HEK293 (cell line): ENCODE measurements around the gene COL4A1.

Source experiments
- CTCF ChIA-PET: fragments of 350-600 bp; formaldehyde crosslinking; extraction: SDS; loops from one replicate; lab custom pipeline; 2021; ENCODE audit warnings: antibody characterized with exemption; lab: Yijun Ruan, JAX
- POLR2A ChIA-PET: fragments of 300-600 bp; formaldehyde crosslinking; extraction: SDS; loops from one replicate; lab custom pipeline; 2020; ENCODE audit warnings: antibody characterized with exemption, inconsistent platforms; lab: Yijun Ruan, JAX
- H3K27ac ChIP-seq: fragments of 200-500 bp; sonication (Bioruptor generic); 2 replicates; pipeline ENCODE4 v1.5.1; 2014; ENCODE audit warnings: low read depth, low read length, control low read depth, inconsistent platforms; ENCODE audit errors: extremely low read depth
- H3K36me3 ChIP-seq, 2 experiments: fragments of 200-500 bp in 1 of 2; sonication (Bioruptor generic) in 1 of 2; 1 replicate in 1 of 2; 2 replicates in 1 of 2; pipeline ENCODE4 v1.5.1; 2014 to 2017; ENCODE audit warnings: inconsistent platforms in 2 of 2, low read length in 2 of 2; ENCODE audit not compliant: control insufficient read depth in 2 of 2, insufficient read depth in 1 of 2
- H3K4me1 ChIP-seq: fragments of 200-500 bp; sonication (Bioruptor generic); 2 replicates; pipeline ENCODE4 v1.5.1; 2014; ENCODE audit warnings: mild to moderate bottlenecking, low read length, inconsistent platforms; ENCODE audit not compliant: control insufficient read depth, insufficient read depth
- H3K4me3 ChIP-seq: 2 replicates; pipeline ENCODE4 v1.5.1; 2011; ENCODE audit warnings: low read depth, mild to moderate bottlenecking, control low read depth, low read length, moderate library complexity
- H3K9me3 ChIP-seq: fragments of 200-500 bp; sonication (Bioruptor generic); 2 replicates; pipeline ENCODE4 v1.5.1; 2014; ENCODE audit warnings: low read depth, low read length, inconsistent platforms; ENCODE audit not compliant: control insufficient read depth, insufficient read depth
- EGR2 ChIP-seq: fragments of 450-650 bp; formaldehyde crosslinking; IDR thresholded peaks from 2 replicates; pipeline ENCODE4 v1.5.1; 2016; ENCODE audit warnings: low read depth, missing biosample characterization, missing genetic modification characterization
- GLIS1 ChIP-seq: fragments of 450-650 bp; formaldehyde crosslinking; IDR thresholded peaks from 2 replicates; pipeline ENCODE4 v1.5.1; 2016; ENCODE audit warnings: missing biosample characterization, missing genetic modification characterization
- MYNN ChIP-seq: fragments of 450-650 bp; formaldehyde crosslinking; IDR thresholded peaks from 2 replicates; pipeline ENCODE4 v1.5.1; 2016; ENCODE audit warnings: missing biosample characterization, missing genetic modification characterization, borderline replicate concordance
- TSHZ1 ChIP-seq: fragments of 450-650 bp; formaldehyde crosslinking; IDR thresholded peaks from 2 replicates; pipeline ENCODE4 v1.5.1; 2016; ENCODE audit warnings: missing biosample characterization, missing genetic modification characterization, borderline replicate concordance
- ZFHX2 ChIP-seq: fragments of 450-650 bp; formaldehyde crosslinking; conservative IDR thresholded peaks from 2 replicates; pipeline ENCODE4 v1.5.1; 2016; ENCODE audit warnings: missing biosample characterization, missing genetic modification characterization
- ZFP3 ChIP-seq: fragments of 450-650 bp; formaldehyde crosslinking; IDR thresholded peaks from 2 replicates; pipeline ENCODE4 v1.5.1; 2016; ENCODE audit warnings: low read depth, missing biosample characterization, missing genetic modification characterization
- ZNF214 ChIP-seq: fragments of 450-650 bp; formaldehyde crosslinking; IDR thresholded peaks from 2 replicates; pipeline ENCODE4 v1.5.1; 2017; ENCODE audit warnings: missing biosample characterization, mild to moderate bottlenecking, missing genetic modification characterization, borderline replicate concordance
- ZNF292 ChIP-seq: fragments of 450-650 bp; formaldehyde crosslinking; IDR thresholded peaks from 2 replicates; pipeline ENCODE4 v1.5.1; 2016; ENCODE audit warnings: low read depth, missing biosample characterization, missing genetic modification characterization, borderline replicate concordance
- ZNF473 ChIP-seq: fragments of 450-650 bp; formaldehyde crosslinking; IDR thresholded peaks from 2 replicates; pipeline ENCODE4 v1.5.1; 2017; ENCODE audit warnings: missing biosample characterization, missing genetic modification characterization
- ZNF513 ChIP-seq: fragments of 450-650 bp; IDR thresholded peaks from 2 replicates; pipeline ENCODE4 v1.5.1; 2018; ENCODE audit warnings: missing biosample characterization, missing genetic modification characterization
- ZNF544 ChIP-seq: fragments of 450-650 bp; formaldehyde crosslinking; IDR thresholded peaks from 2 replicates; pipeline ENCODE4 v1.5.0; 2017; ENCODE audit warnings: missing biosample characterization, missing genetic modification characterization
- ZNF571 ChIP-seq: fragments of 450-650 bp; formaldehyde crosslinking; IDR thresholded peaks from 2 replicates; pipeline ENCODE4 v1.5.0; 2017; ENCODE audit warnings: missing biosample characterization, missing genetic modification characterization
- ZNF600 ChIP-seq: fragments of 450-650 bp; formaldehyde crosslinking; IDR thresholded peaks from 2 replicates; pipeline ENCODE4 v1.5.1; 2016; ENCODE audit warnings: missing biosample characterization, missing genetic modification characterization
- ZNF629 ChIP-seq: fragments of 450-650 bp; formaldehyde crosslinking; IDR thresholded peaks from 2 replicates; pipeline ENCODE4 v1.5.1; 2017; ENCODE audit warnings: missing biosample characterization, missing genetic modification characterization
- ZNF654 ChIP-seq: fragments of 450-650 bp; formaldehyde crosslinking; IDR thresholded peaks from 2 replicates; pipeline ENCODE4 v1.5.1; 2016; ENCODE audit warnings: low read depth, missing biosample characterization, missing genetic modification characterization
- ZNF701 ChIP-seq: fragments of 450-650 bp; formaldehyde crosslinking; IDR thresholded peaks from 2 replicates; pipeline ENCODE4 v1.5.1; 2016; ENCODE audit warnings: missing biosample characterization, missing genetic modification characterization
- ZNF777 ChIP-seq: fragments of 450-650 bp; formaldehyde crosslinking; IDR thresholded peaks from 2 replicates; pipeline ENCODE4 v1.5.1; 2017; ENCODE audit warnings: missing biosample characterization, missing genetic modification characterization, borderline replicate concordance
- TF ChIP-seq, protein P1 (sequence below): fragments of 450-650 bp; formaldehyde crosslinking; IDR thresholded peaks from 2 replicates; pipeline ENCODE4 v1.5.1; 2016; ENCODE audit warnings: missing biosample characterization, missing genetic modification characterization, borderline replicate concordance
- TF ChIP-seq, protein P2 (sequence below): fragments of 450-650 bp; formaldehyde crosslinking; IDR thresholded peaks from 2 replicates; pipeline ENCODE4 v1.5.1; 2016; ENCODE audit warnings: missing biosample characterization, missing genetic modification characterization, low read depth
- TF ChIP-seq, protein P3 (sequence below): fragments of 450-650 bp; formaldehyde crosslinking; IDR thresholded peaks from 2 replicates; pipeline ENCODE4 v1.5.1; 2017; ENCODE audit warnings: missing biosample characterization, missing genetic modification characterization

Gene COL4A1

DNA sequence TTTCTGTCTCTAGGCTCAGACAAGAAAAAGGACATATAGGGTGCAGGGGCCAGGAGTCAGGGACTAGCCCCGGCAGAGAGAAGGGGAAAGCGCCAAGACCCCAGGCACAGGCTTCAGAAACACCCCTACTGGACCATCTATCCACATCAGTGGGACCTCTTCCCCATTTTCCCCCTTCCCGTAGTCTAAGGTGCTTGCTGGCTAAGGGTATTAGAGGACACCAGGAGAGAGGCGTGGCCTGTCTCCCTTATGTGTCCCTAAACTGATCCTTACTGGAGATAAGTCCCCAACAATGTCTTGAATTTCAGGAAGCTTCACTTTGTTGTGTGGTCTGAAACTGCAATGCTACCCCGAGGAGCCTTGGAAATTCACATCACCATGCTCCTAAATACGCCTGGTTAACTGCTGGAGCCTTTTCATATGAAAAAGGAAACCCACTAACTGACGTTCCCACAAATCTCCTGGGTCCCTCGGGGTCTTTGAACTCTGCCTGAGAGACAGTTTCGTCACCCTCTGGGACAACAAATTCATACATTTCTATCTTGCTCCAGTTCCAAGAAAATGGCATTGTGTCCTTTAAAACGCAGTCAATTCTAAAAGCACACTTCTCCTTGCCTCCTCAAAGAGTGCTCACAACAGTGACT lies 197.7 kb downstream of the COL4A1 start:
- POLR2A ChIA-PET: no interaction called here
- H3K4me1 ChIP-seq: no peaks in the 10 kb centered on the region
- no peaks in the 10 kb centered on the region for H3K9me3 ChIP-seq
- no peak overlapping the region for H3K4me3 ChIP-seq
- CTCF ChIA-PET: interaction anchor here (0.5 to 1.0 kb wide), 3 partner anchors 324 to 1317 kb away, joined by 3 to 5 read pairs (median 3); no protein-coding TSS in a partner anchor
- TF ChIP-seq, protein P1, sequence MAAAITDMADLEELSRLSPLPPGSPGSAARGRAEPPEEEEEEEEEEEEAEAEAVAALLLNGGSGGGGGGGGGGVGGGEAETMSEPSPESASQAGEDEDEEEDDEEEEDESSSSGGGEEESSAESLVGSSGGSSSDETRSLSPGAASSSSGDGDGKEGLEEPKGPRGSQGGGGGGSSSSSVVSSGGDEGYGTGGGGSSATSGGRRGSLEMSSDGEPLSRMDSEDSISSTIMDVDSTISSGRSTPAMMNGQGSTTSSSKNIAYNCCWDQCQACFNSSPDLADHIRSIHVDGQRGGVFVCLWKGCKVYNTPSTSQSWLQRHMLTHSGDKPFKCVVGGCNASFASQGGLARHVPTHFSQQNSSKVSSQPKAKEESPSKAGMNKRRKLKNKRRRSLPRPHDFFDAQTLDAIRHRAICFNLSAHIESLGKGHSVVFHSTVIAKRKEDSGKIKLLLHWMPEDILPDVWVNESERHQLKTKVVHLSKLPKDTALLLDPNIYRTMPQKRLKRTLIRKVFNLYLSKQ (tag by site-specific recombination): no peak
- TF ChIP-seq ZNF544 (tag by site-specific recombination) (no peak), ZNF513 (no peak), ZNF701 (tag by site-specific recombination) (no peak), MYNN (tag by site-specific recombination) (no peak), ZNF777 (tag by site-specific recombination) (no peak), ZNF292 (tag by site-specific recombination) (no peak), ZNF214 (no peak)
- TF ChIP-seq, protein P2, sequence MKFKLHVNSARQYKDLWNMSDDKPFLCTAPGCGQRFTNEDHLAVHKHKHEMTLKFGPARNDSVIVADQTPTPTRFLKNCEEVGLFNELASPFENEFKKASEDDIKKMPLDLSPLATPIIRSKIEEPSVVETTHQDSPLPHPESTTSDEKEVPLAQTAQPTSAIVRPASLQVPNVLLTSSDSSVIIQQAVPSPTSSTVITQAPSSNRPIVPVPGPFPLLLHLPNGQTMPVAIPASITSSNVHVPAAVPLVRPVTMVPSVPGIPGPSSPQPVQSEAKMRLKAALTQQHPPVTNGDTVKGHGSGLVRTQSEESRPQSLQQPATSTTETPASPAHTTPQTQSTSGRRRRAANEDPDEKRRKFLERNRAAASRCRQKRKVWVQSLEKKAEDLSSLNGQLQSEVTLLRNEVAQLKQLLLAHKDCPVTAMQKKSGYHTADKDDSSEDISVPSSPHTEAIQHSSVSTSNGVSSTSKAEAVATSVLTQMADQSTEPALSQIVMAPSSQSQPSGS (tag by site-specific recombination): no peak
- TF ChIP-seq, protein P3, sequence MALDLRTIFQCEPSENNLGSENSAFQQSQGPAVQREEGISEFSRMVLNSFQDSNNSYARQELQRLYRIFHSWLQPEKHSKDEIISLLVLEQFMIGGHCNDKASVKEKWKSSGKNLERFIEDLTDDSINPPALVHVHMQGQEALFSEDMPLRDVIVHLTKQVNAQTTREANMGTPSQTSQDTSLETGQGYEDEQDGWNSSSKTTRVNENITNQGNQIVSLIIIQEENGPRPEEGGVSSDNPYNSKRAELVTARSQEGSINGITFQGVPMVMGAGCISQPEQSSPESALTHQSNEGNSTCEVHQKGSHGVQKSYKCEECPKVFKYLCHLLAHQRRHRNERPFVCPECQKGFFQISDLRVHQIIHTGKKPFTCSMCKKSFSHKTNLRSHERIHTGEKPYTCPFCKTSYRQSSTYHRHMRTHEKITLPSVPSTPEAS (tag by site-specific recombination): no peak
- TF ChIP-seq, all 188 proteins: peak for 0
- Histone ChIP-seq H3K27ac (no peak overlapping the region), H3K36me3 (no peaks in the 10 kb centered on the region)

- H3K4me1 ChIP-seq: no peaks in the 10 kb centered on the region
- peak; percentile 24; the same call in 1 of the 2 replicates for TF ChIP-seq ZNF654 (tag by site-specific recombination)
- TF ChIP-seq ZNF629 (tag by site-specific recombination): no peak
- TF ChIP-seq GLIS1 (tag by site-specific recombination): no peak
- TF ChIP-seq ZNF571: no peak
- TF ChIP-seq TSHZ1: no peak
- TF ChIP-seq ZFP3 (tag by site-specific recombination): peak; percentile 34; the same call in 1 of the 2 replicates
- peak; percentile 53; the same call in 1 of the 2 replicates for TF ChIP-seq ZNF544 (tag by site-specific recombination)
- peak; percentile 92 for TF ChIP-seq ZFHX2 (tag by site-specific recombination)
- TF ChIP-seq ZNF473 (tag by site-specific recombination): no peak
- peak; percentile 60 for TF ChIP-seq ZNF600 (tag by site-specific recombination)
- TF ChIP-seq EGR2: peak; percentile 80
- TF ChIP-seq, all 188 proteins: peak for 6
- ChIA-PET CTCF (interaction anchor here (0.6 kb wide), 2 partner anchors 433 to 963 kb away, joined by 3 read pairs; no protein-coding TSS in a partner anchor), POLR2A (no interaction called here)
- H3K36me3 ChIP-seq: no peaks in the 10 kb centered on the region
- no peak overlapping the region for H3K27ac ChIP-seq
- no peaks in the 10 kb centered on the region for H3K9me3 ChIP-seq
- no peak overlapping the region for H3K4me3 ChIP-seq
Observed at GRCh38 chr13:110108348-110109139, 198.4 kb downstream of the COL4A1 start.
